GM12878 (cell line): Measurements from ENCODE around the gene SLC12A7.

ENCODE experiments used
- CTCF ChIP-seq, 3 experiments: IDR thresholded peaks in 2 of 3; conservative IDR thresholded peaks in 1 of 3; 2 replicates each; pipeline ENCODE4 v1.5.1; 2011; ENCODE audit warnings: low read depth in 3 of 3, low read length in 3 of 3, mild to moderate bottlenecking in 3 of 3, control low read depth in 2 of 3, moderate library complexity in 2 of 3, inconsistent platforms in 1 of 3, mixed read lengths in 1 of 3; ENCODE audit not compliant: control insufficient read depth in 2 of 3, insufficient read depth in 1 of 3; ENCODE audit errors: extremely low read depth in 1 of 3
- E2F4 ChIP-seq: IDR thresholded peaks from 2 replicates; pipeline ENCODE4 v1.6.1; 2012; ENCODE audit warnings: low read depth, low read length, improper control_type of control experiment
- EP300 ChIP-seq, 2 experiments: fragments of 150-350 bp in 1 of 2; IDR thresholded peaks; 2 replicates each; pipeline ENCODE4 v1.6.1; 2011 to 2012; ENCODE audit warnings: low read depth in 2 of 2, low read length in 2 of 2, borderline replicate concordance in 1 of 2, improper control_type of control experiment in 1 of 2, inconsistent platforms in 1 of 2; ENCODE audit not compliant: control insufficient read depth in 1 of 2
- GABPA ChIP-seq: IDR thresholded peaks from 2 replicates; pipeline ENCODE4 v1.6.1; 2014; ENCODE audit warnings: antibody characterized with exemption, low read depth, mild to moderate bottlenecking, inconsistent platforms
- MYC ChIP-seq: IDR thresholded peaks from 2 replicates; pipeline ENCODE4 v1.6.1; 2011; ENCODE audit warnings: mild to moderate bottlenecking, low read length, moderate library complexity, inconsistent platforms; ENCODE audit not compliant: insufficient read depth, insufficient replicate concordance, insufficient read length, severe bottlenecking
- POLR2A ChIP-seq: IDR thresholded peaks from 2 replicates; pipeline ENCODE4 v1.6.1; 2011; ENCODE audit warnings: low read depth, mild to moderate bottlenecking, low read length
- REST ChIP-seq: IDR thresholded peaks from 2 replicates; pipeline ENCODE4 v1.6.1; 2012; ENCODE audit warnings: mild to moderate bottlenecking, low read depth, low read length
- YY1 ChIP-seq: IDR thresholded peaks from 2 replicates; pipeline ENCODE4 v1.6.1; 2011; ENCODE audit warnings: low read depth, mild to moderate bottlenecking, low read length
- ZSCAN29 ChIP-seq: fragments of 450-650 bp; IDR thresholded peaks from 2 replicates; pipeline ENCODE4 v1.6.1; 2017; ENCODE audit warnings: mild to moderate bottlenecking, moderate library complexity

- TF ChIP-seq E2F4 (no peak), REST (no peak), CTCF (IDR thresholded peaks at IDR 0.05 in 2 of 3, conservative IDR thresholded peaks at IDR 0.05 in 1 of 3; ENCODE audit: control insufficient read depth in 2 of 3, extremely low read depth in 1 of 3, insufficient read depth in 1 of 3, low read depth in 3 of 3, low read length in 3 of 3) (no peak), ZSCAN29 (no peak), MYC (no peak), POLR2A (no peak), YY1 (no peak), EP300 (IDR thresholded peaks at IDR 0.05; ENCODE audit: borderline replicate concordance in 1 of 2, control insufficient read depth in 1 of 2, low read depth in 2 of 2, low read length in 2 of 2) (no peak), GABPA (no peak)
Measured at GRCh38 chr5:1028481-1029281, 83.2 kb downstream of the SLC12A7 start.
